Measurements from ENCODE around the gene GHR. TPM values are rescaled to one million over a fixed set of nuclear protein-coding genes. Genes with fewer than 3 reads are reported as not detected.

Gene GHR
- polyA plus RNA-seq, 1 donor (not counting 4 experiments of a cell fraction or from before 2014, with no cell fraction given): 1.8 TPM

- DNase-seq (ENCODE audit: low read depth, low spot score): no peak
- dilution Hi-C loops (cut with MboI; ENCODE audit: extremely low pct_ligation_motif_present, low sequenced_read_pairs): no loop called here
- no peak overlapping the region for H3K4me2 ChIP-seq (ENCODE audit: control insufficient read depth, extremely low read depth, insufficient read depth, low read depth, low read length)
- no peaks in the 10 kb centered on the region for H3K27me3 ChIP-seq (ENCODE audit: control insufficient read depth, extremely low read depth, insufficient read depth, low read length)
- FAIRE-seq: no peak
- TF ChIP-seq, protein P1, sequence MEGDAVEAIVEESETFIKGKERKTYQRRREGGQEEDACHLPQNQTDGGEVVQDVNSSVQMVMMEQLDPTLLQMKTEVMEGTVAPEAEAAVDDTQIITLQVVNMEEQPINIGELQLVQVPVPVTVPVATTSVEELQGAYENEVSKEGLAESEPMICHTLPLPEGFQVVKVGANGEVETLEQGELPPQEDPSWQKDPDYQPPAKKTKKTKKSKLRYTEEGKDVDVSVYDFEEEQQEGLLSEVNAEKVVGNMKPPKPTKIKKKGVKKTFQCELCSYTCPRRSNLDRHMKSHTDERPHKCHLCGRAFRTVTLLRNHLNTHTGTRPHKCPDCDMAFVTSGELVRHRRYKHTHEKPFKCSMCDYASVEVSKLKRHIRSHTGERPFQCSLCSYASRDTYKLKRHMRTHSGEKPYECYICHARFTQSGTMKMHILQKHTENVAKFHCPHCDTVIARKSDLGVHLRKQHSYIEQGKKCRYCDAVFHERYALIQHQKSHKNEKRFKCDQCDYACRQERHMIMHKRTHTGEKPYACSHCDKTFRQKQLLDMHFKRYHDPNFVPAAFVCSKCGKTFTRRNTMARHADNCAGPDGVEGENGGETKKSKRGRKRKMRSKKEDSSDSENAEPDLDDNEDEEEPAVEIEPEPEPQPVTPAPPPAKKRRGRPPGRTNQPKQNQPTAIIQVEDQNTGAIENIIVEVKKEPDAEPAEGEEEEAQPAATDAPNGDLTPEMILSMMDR (optimal IDR thresholded peaks at IDR 0.05 in 1 of 3, IDR thresholded peaks at IDR 0.05 in 1 of 3, conservative IDR thresholded peaks at IDR 0.05 in 1 of 3; ENCODE audit: extremely low read depth in 1 of 3, insufficient read depth in 2 of 3, low read length in 3 of 3): no peak
- TF ChIP-seq EZH2 (IDR thresholded peaks at IDR 0.05; ENCODE audit: low read length): no peak
- no peak overlapping the region for H3K4me3 ChIP-seq (ENCODE audit: control insufficient read depth in 2 of 3, extremely low read depth in 1 of 3, insufficient read depth in 2 of 3, low read depth in 1 of 3, low read length in 3 of 3)
- H3K27ac ChIP-seq (ENCODE audit: control insufficient read depth, insufficient read depth, low read length): no peak overlapping the region
- H3K9ac ChIP-seq (ENCODE audit: control insufficient read depth, extremely low read depth, insufficient read depth, low read length): no peak overlapping the region
- H2AFZ ChIP-seq (ENCODE audit: control insufficient read depth, low read length): no peak overlapping the region
- no peaks in the 10 kb centered on the region for H3K79me2 ChIP-seq (ENCODE audit: control insufficient read depth, insufficient read depth, low read length)
- H3K9me1 ChIP-seq (ENCODE audit: control insufficient read depth, extremely low read depth, insufficient read depth, low read length): no peaks in the 10 kb centered on the region
- H3K4me1 ChIP-seq (ENCODE audit: control insufficient read depth, extremely low read depth, insufficient read depth, low read length): peaks cover 25% of the 10 kb centered on the region
- H3K36me3 ChIP-seq (ENCODE audit: control insufficient read depth in 2 of 2, extremely low read depth in 1 of 2, insufficient read depth in 2 of 2, low read length in 2 of 2): no peaks in the 10 kb centered on the region
- no peaks in the 10 kb centered on the region for H3K9me3 ChIP-seq (ENCODE audit: control insufficient read depth, low read depth, low read length)
- H4K20me1 ChIP-seq (ENCODE audit: control insufficient read depth, extremely low read depth, insufficient read depth, low read length): no peaks in the 10 kb centered on the region
Observed at GRCh38 chr5:42569325-42569724, 146.1 kb downstream of the GHR start.

- no peak for FAIRE-seq
- TF ChIP-seq, protein P1 (optimal IDR thresholded peaks at IDR 0.05 in 1 of 3, IDR thresholded peaks at IDR 0.05 in 1 of 3, conservative IDR thresholded peaks at IDR 0.05 in 1 of 3; ENCODE audit: extremely low read depth in 1 of 3, insufficient read depth in 2 of 3, low read length in 3 of 3): no peak
- TF ChIP-seq EZH2 (IDR thresholded peaks at IDR 0.05; ENCODE audit: low read length): no peak
Observed at GRCh38 chr5:42569953-42570548, 146.8 kb downstream of the GHR start.

More at GRCh38 chr5:42569953-42570548, 146.8 kb downstream of the GHR start:
- Histone ChIP-seq H2AFZ (ENCODE audit: control insufficient read depth, low read length) (no peak overlapping the region), H3K27ac (ENCODE audit: control insufficient read depth, insufficient read depth, low read length) (no peak overlapping the region), H3K4me1 (ENCODE audit: control insufficient read depth, extremely low read depth, insufficient read depth, low read length) (peaks cover 18% of the 10 kb centered on the region), H3K4me3 (ENCODE audit: control insufficient read depth in 2 of 3, extremely low read depth in 1 of 3, insufficient read depth in 2 of 3, low read depth in 1 of 3, low read length in 3 of 3) (no peak overlapping the region), H3K9ac (ENCODE audit: control insufficient read depth, extremely low read depth, insufficient read depth, low read length) (no peak overlapping the region), H3K27me3 (ENCODE audit: control insufficient read depth, extremely low read depth, insufficient read depth, low read length) (no peaks in the 10 kb centered on the region), H3K9me3 (ENCODE audit: control insufficient read depth, low read depth, low read length) (no peaks in the 10 kb centered on the region), H3K79me2 (ENCODE audit: control insufficient read depth, insufficient read depth, low read length) (no peaks in the 10 kb centered on the region), H4K20me1 (ENCODE audit: control insufficient read depth, extremely low read depth, insufficient read depth, low read length) (no peaks in the 10 kb centered on the region), H3K9me1 (ENCODE audit: control insufficient read depth, extremely low read depth, insufficient read depth, low read length) (no peaks in the 10 kb centered on the region), H3K36me3 (ENCODE audit: control insufficient read depth in 2 of 2, extremely low read depth in 1 of 2, insufficient read depth in 2 of 2, low read length in 2 of 2) (no peaks in the 10 kb centered on the region), H3K4me2 (ENCODE audit: control insufficient read depth, extremely low read depth, insufficient read depth, low read depth, low read length) (no peak overlapping the region)
- dilution Hi-C loops (cut with MboI; ENCODE audit: extremely low pct_ligation_motif_present, low sequenced_read_pairs): no loop called here
- no peak for DNase-seq (ENCODE audit: low read depth, low spot score)
